A673 (cell line): Measurements from ENCODE around the gene TMEM45A. TPM values are rescaled to one million over a fixed set of nuclear protein-coding genes. Genes with fewer than 3 reads are reported as not detected.

ENCODE experiments used
- BruUV-seq: library from RNA; stranded (reverse); fragments of 400-500 nt; replicated peaks from 2 replicates; lab custom pipeline; 2021; lab: Mats Ljungman, UMichigan
- CTCF ChIA-PET: fragments of 300-600 bp; sonication (Branson Sonifier 250); formaldehyde crosslinking; loops from one replicate; lab custom pipeline; 2022; ENCODE audit warnings: antibody characterized with exemption; lab: Charles Lee
- POLR2A ChIA-PET: fragments of 300-600 bp; sonication (Branson Sonifier 250); formaldehyde crosslinking; loops from one replicate; lab custom pipeline; 2022; ENCODE audit warnings: antibody characterized with exemption; ENCODE audit not compliant: low non-redundant PET; lab: Charles Lee
- DNase-seq: peaks from one replicate; pipeline ENCODE4 v3.0.0-alpha.2; 2015; ENCODE audit warnings: low spot score
- H3K27ac ChIP-seq: fragments of 200-600 bp; sonication (generic); 2 replicates; pipeline ENCODE4 v1.5.1; 2016; ENCODE audit warnings: mixed run types, low read depth, mild to moderate bottlenecking, mixed read lengths, antibody characterized with exemption, low read length; ENCODE audit not compliant: poor library complexity, severe bottlenecking
- H3K27me3 ChIP-seq: fragments of 200-600 bp; sonication (generic); replicated peaks from 2 replicates; pipeline ENCODE4 v1.6.1; 2017; ENCODE audit warnings: mixed run types, low read depth, mild to moderate bottlenecking, mixed read lengths, antibody characterized with exemption, low read length; ENCODE audit not compliant: insufficient read depth, poor library complexity
- H3K36me3 ChIP-seq: fragments of 200-600 bp; sonication (generic); 2 replicates; pipeline ENCODE4 v1.6.1; 2016; ENCODE audit warnings: mixed run types, mild to moderate bottlenecking, mixed read lengths, antibody characterized with exemption, low read length; ENCODE audit not compliant: insufficient read depth, poor library complexity, severe bottlenecking
- H3K4me1 ChIP-seq: fragments of 200-600 bp; sonication (generic); 2 replicates; pipeline ENCODE4 v1.6.1; 2017; ENCODE audit warnings: mixed run types, mild to moderate bottlenecking, mixed read lengths, antibody characterized with exemption, low read length; ENCODE audit not compliant: insufficient read depth, poor library complexity, severe bottlenecking
- H3K4me3 ChIP-seq: fragments of 200-600 bp; sonication (generic); 2 replicates; pipeline ENCODE4 v1.5.1; 2016; ENCODE audit warnings: low read depth, mixed run types, mild to moderate bottlenecking, mixed read lengths, low read length; ENCODE audit not compliant: poor library complexity, severe bottlenecking
- H3K9me3 ChIP-seq: fragments of 200-600 bp; sonication (generic); 2 replicates; pipeline ENCODE4 v1.6.1; 2016; ENCODE audit warnings: mixed run types, low read depth, mild to moderate bottlenecking, mixed read lengths, antibody characterized with exemption, low read length; ENCODE audit not compliant: poor library complexity, severe bottlenecking
- CTCF ChIP-seq: fragments of 300-800, 200-600 bp; sonication (generic); conservative IDR thresholded peaks from 2 replicates; pipeline ENCODE4 v1.5.1; 2017; ENCODE audit warnings: low read depth, mild to moderate bottlenecking, antibody characterized with exemption, low read length, moderate library complexity, mixed read lengths
- EZH2 ChIP-seq: fragments of 200-600 bp; sonication (generic); IDR thresholded peaks from 2 replicates; pipeline ENCODE4 v1.6.1; 2017; ENCODE audit warnings: borderline replicate concordance, low read depth, mild to moderate bottlenecking, mixed read lengths, antibody characterized with exemption, low read length; ENCODE audit not compliant: poor library complexity, severe bottlenecking
- intact Hi-C: fragments of 100-400 bp; cut with micrococcal nuclease; formaldehyde crosslinking; loops from one replicate; pipeline ENCODE4 v1.10.0; 2022; ENCODE audit not compliant: unreplicated experiment
- total RNA-seq: library from RNA; stranded (reverse); gene quantifications from 2 replicates; pipeline ENCODE4 v1.2.3, GENCODE V29; 2021

TMEM45A gene
- total RNA-seq, 1 experiment from 2014 or later = 3.4 TPM

- H3K27ac ChIP-seq = no peak overlapping the region
- no peaks in the 10 kb centered on the region for H3K4me1 ChIP-seq
- no peaks in the 10 kb centered on the region for H3K36me3 ChIP-seq
- POLR2A ChIA-PET = no interaction called here
- no peak overlapping the region for H3K4me3 ChIP-seq
- TF ChIP-seq EZH2 (no peak), CTCF (no peak)
- no peaks in the 10 kb centered on the region for H3K27me3 ChIP-seq
- peaks cover 4% of the 10 kb centered on the region for H3K9me3 ChIP-seq
- BruUV-seq = no TSS peak
- no peak for DNase-seq
- CTCF ChIA-PET = no interaction called here
- intact Hi-C loops = no loop called here
Measured at GRCh38 chr3:100448079-100448478, 44.3 kb upstream of the TMEM45A start.

GRCh38 chr3:100449214-100449613, 43.2 kb upstream of the TMEM45A start:
- ChIA-PET CTCF (no interaction called here), POLR2A (no interaction called here)
- no peak for TF ChIP-seq CTCF
- no peak for TF ChIP-seq EZH2
- no peak for DNase-seq
- Histone ChIP-seq H3K9me3 (peaks cover 3% of the 10 kb centered on the region), H3K27ac (no peak overlapping the region), H3K4me3 (no peak overlapping the region), H3K27me3 (no peaks in the 10 kb centered on the region), H3K36me3 (no peaks in the 10 kb centered on the region), H3K4me1 (no peaks in the 10 kb centered on the region)
- intact Hi-C loops = no loop called here
- no TSS peak for BruUV-seq

- DNase-seq = no peak
- Histone ChIP-seq H3K4me1 (no peaks in the 10 kb centered on the region), H3K27me3 (no peaks in the 10 kb centered on the region), H3K9me3 (no peaks in the 10 kb centered on the region), H3K27ac (no peak overlapping the region), H3K4me3 (no peak overlapping the region), H3K36me3 (no peaks in the 10 kb centered on the region)
- intact Hi-C loops = no loop called here
- CTCF ChIA-PET = no interaction called here
- POLR2A ChIA-PET = interaction anchor here (0.6 kb wide), 1 partner anchor 156 kb away, joined by 3 read pairs; no protein-coding TSS in a partner anchor
- no TSS peak for BruUV-seq
- TF ChIP-seq CTCF (no peak), EZH2 (no peak)
Measured at GRCh38 chr3:100454677-100455076, 37.7 kb upstream of the TMEM45A start.
